ELF-1 (cell line): ENCODE data around the gene TBC1D9.

Experiments used
- DNase-seq: peaks from one replicate; pipeline ENCODE4 v3.0.0-alpha.2; 2016; ENCODE audit warnings: low read depth, low spot score

The TBC1D9 gene

GRCh38 chr4:140720387-140721304 lies 35.5 kb downstream of the TBC1D9 start:
- DNase-seq = no peak

- no peak for DNase-seq
Measured at GRCh38 chr4:140719686-140720085, 36.5 kb downstream of the TBC1D9 start.

GRCh38 chr4:140719022-140719421 lies 37.2 kb downstream of the TBC1D9 start:
- DNase-seq = no peak

GRCh38 chr4:140718241-140718952 lies 37.8 kb downstream of the TBC1D9 start:
- DNase-seq = no peak

- no peak for DNase-seq
Measured at GRCh38 chr4:140717313-140717712, 38.9 kb downstream of the TBC1D9 start.

GRCh38 chr4:140715119-140715518 lies 41.1 kb downstream of the TBC1D9 start:
- DNase-seq = peak; percentile 71

- no peak for DNase-seq
Measured at GRCh38 chr4:140711910-140712309, 44.3 kb downstream of the TBC1D9 start.

GRCh38 chr4:140710908-140711622 lies 45.1 kb downstream of the TBC1D9 start:
- DNase-seq = no peak

GRCh38 chr4:140707325-140707724 lies 48.9 kb downstream of the TBC1D9 start:
- no peak for DNase-seq

- no peak for DNase-seq
Measured at GRCh38 chr4:140706665-140707064, 49.5 kb downstream of the TBC1D9 start.

- DNase-seq = no peak
Measured at GRCh38 chr4:140706276-140706625, 49.9 kb downstream of the TBC1D9 start.

- no peak for DNase-seq
Measured at GRCh38 chr4:140705625-140706275, 50.4 kb downstream of the TBC1D9 start.

- DNase-seq = no peak
Measured at GRCh38 chr4:140704964-140705363, 51.2 kb downstream of the TBC1D9 start.

GRCh38 chr4:140704392-140704960 lies 51.7 kb downstream of the TBC1D9 start:
- DNase-seq = no peak

- DNase-seq = no peak
Measured at GRCh38 chr4:140703463-140703862, 52.7 kb downstream of the TBC1D9 start.

GRCh38 chr4:140702096-140702757 lies 54.0 kb downstream of the TBC1D9 start:
- no peak for DNase-seq

- DNase-seq = no peak
Measured at GRCh38 chr4:140701071-140701470, 55.1 kb downstream of the TBC1D9 start.

- peak; percentile 84 for DNase-seq
Measured at GRCh38 chr4:140697709-140698560, 58.2 kb downstream of the TBC1D9 start.

GRCh38 chr4:140695483-140695882 lies 60.7 kb downstream of the TBC1D9 start:
- no peak for DNase-seq

- no peak for DNase-seq
Measured at GRCh38 chr4:140693562-140693961, 62.6 kb downstream of the TBC1D9 start.
